ENCODE data around the gene CKMT2.
A peak's percentile ranks its signal among the peaks of the same experiment; 100 is the strongest.
"Not testable (repeated sequence)": the region's sequence is repeated elsewhere in the genome, so short reads cannot be mapped to it uniquely, and the experiment has no call there.

Gene CKMT2

DNA sequence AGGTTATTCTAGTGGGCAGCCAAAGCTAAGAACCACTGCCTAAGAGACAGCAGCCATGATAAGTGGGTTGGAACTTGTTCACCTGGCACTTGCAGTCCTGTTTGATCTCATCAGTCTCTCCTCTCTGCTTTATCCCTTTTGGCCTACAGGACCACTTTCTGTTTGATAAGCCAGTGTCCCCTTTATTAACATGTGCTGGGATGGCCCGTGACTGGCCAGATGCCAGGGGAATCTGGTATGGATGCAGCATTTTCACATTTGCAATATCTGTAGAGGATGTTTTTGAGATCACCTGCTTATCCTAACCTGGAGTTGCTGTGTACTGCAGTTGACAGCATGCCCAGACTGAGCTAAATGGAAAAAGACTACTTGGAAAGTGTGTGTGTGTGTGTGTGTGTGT is 23.6 kb downstream of the CKMT2 start:
- Histone ChIP-seq H3K9ac (ENCODE audit: low read depth, low read length) (no peak overlapping the region), H4K20me1 (ENCODE audit: insufficient read depth, low read length) (no peaks in the 10 kb centered on the region), H3K4me3 (ENCODE audit: low read depth in 1 of 2, low read length in 2 of 2) (no peak overlapping the region), H2AFZ (ENCODE audit: low read depth, low read length) (no peak overlapping the region), H3K27ac (ENCODE audit: low read length) (no peak overlapping the region), H3K9me3 (ENCODE audit: insufficient read depth, low read length, severe bottlenecking) (no peaks in the 10 kb centered on the region), H3K27me3 (ENCODE audit: insufficient read depth, low read length, poor library complexity) (no peaks in the 10 kb centered on the region), H3K4me1 (ENCODE audit: insufficient read depth, low read length) (no peaks in the 10 kb centered on the region), H3K79me2 (ENCODE audit: insufficient read depth, low read length) (peaks cover 9% of the 10 kb centered on the region), H3K36me3 (ENCODE audit: insufficient read depth, low read length) (peaks cover 3% of the 10 kb centered on the region; the same call in 1 of the 2 replicates), H3K4me2 (ENCODE audit: insufficient read depth, low read length) (no peak overlapping the region)
- DNase-seq: no peak
- no peak for ATAC-seq (ENCODE audit: insufficient read depth, low read depth)
- TF ChIP-seq EZH2 (IDR thresholded peaks at IDR 0.05; ENCODE audit: borderline replicate concordance, low read depth, low read length, severe bottlenecking): no peak
- TF ChIP-seq, protein P1, sequence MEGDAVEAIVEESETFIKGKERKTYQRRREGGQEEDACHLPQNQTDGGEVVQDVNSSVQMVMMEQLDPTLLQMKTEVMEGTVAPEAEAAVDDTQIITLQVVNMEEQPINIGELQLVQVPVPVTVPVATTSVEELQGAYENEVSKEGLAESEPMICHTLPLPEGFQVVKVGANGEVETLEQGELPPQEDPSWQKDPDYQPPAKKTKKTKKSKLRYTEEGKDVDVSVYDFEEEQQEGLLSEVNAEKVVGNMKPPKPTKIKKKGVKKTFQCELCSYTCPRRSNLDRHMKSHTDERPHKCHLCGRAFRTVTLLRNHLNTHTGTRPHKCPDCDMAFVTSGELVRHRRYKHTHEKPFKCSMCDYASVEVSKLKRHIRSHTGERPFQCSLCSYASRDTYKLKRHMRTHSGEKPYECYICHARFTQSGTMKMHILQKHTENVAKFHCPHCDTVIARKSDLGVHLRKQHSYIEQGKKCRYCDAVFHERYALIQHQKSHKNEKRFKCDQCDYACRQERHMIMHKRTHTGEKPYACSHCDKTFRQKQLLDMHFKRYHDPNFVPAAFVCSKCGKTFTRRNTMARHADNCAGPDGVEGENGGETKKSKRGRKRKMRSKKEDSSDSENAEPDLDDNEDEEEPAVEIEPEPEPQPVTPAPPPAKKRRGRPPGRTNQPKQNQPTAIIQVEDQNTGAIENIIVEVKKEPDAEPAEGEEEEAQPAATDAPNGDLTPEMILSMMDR (IDR thresholded peaks at IDR 0.05; ENCODE audit: borderline replicate concordance, extremely low read depth, low read length, poor library complexity, severe bottlenecking): no peak

DNA sequence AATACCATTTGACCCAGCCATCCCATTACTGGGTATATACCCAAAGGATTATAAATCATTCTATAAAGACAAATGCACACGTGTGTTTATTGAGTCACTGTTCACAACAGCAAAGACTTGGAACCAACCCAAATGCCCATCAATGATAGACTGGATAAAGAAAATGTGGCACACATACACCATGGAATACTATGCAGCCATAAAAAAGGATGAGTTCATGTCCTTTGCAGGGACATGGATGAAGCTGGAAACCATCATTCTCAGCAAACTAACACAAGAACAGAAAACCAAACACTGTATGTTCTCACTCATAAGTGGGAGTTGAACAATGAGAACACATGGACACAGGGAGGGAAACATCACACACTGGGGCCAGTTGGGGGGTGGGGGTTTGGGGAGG is 29.7 kb downstream of the CKMT2 start:
- not testable (repeated sequence) for H3K27me3 ChIP-seq (ENCODE audit: insufficient read depth, low read length, poor library complexity); DNase-seq; H3K4me2 ChIP-seq (ENCODE audit: insufficient read depth, low read length); H3K9me3 ChIP-seq (ENCODE audit: insufficient read depth, low read length, severe bottlenecking); ATAC-seq (ENCODE audit: insufficient read depth, low read depth); H3K4me3 ChIP-seq (ENCODE audit: low read depth in 1 of 2, low read length in 2 of 2); H2AFZ ChIP-seq (ENCODE audit: low read depth, low read length); H4K20me1 ChIP-seq (ENCODE audit: insufficient read depth, low read length); H3K27ac ChIP-seq (ENCODE audit: low read length); H3K9ac ChIP-seq (ENCODE audit: low read depth, low read length); H3K36me3 ChIP-seq (ENCODE audit: insufficient read depth, low read length); H3K4me1 ChIP-seq (ENCODE audit: insufficient read depth, low read length)
- peaks cover 14% of the 10 kb centered on the region for H3K79me2 ChIP-seq (ENCODE audit: insufficient read depth, low read length)

DNA sequence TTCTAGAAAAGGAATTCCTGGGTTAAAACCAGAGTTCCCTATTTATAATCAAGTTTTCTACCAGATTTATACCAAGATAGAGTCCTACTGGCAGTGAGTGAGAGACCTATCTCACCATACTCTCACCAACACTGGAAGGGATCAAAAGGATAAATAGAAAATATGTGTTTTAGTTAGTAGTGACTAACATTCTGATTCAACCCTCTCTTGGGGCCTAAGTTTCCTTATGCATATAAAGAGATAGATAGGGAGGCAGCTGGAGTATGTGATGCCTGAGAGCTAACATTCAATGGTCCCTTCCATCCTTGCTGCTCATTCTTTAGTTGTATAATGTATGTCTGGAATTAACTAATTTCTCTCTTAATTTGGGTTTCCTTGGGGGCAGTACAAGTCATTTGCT is 32.0 kb downstream of the CKMT2 start:
- Histone ChIP-seq H3K9ac (ENCODE audit: low read depth, low read length) (no peak overlapping the region), H3K4me3 (ENCODE audit: low read depth in 1 of 2, low read length in 2 of 2) (no peak overlapping the region), H3K27me3 (ENCODE audit: insufficient read depth, low read length, poor library complexity) (no peaks in the 10 kb centered on the region), H3K27ac (ENCODE audit: low read length) (no peak overlapping the region), H3K4me1 (ENCODE audit: insufficient read depth, low read length) (peaks cover 14% of the 10 kb centered on the region), H3K4me2 (ENCODE audit: insufficient read depth, low read length) (no peak overlapping the region), H2AFZ (ENCODE audit: low read depth, low read length) (no peak overlapping the region), H3K36me3 (ENCODE audit: insufficient read depth, low read length) (no peaks in the 10 kb centered on the region), H3K9me3 (ENCODE audit: insufficient read depth, low read length, severe bottlenecking) (no peaks in the 10 kb centered on the region), H3K79me2 (ENCODE audit: insufficient read depth, low read length) (peaks cover 20% of the 10 kb centered on the region), H4K20me1 (ENCODE audit: insufficient read depth, low read length) (no peaks in the 10 kb centered on the region)
- ATAC-seq (ENCODE audit: insufficient read depth, low read depth) (no peak), DNase-seq (no peak)
- no peak for TF ChIP-seq EZH2 (IDR thresholded peaks at IDR 0.05; ENCODE audit: borderline replicate concordance, low read depth, low read length, severe bottlenecking)
- TF ChIP-seq, protein P1 (IDR thresholded peaks at IDR 0.05; ENCODE audit: borderline replicate concordance, extremely low read depth, low read length, poor library complexity, severe bottlenecking): no peak

DNA sequence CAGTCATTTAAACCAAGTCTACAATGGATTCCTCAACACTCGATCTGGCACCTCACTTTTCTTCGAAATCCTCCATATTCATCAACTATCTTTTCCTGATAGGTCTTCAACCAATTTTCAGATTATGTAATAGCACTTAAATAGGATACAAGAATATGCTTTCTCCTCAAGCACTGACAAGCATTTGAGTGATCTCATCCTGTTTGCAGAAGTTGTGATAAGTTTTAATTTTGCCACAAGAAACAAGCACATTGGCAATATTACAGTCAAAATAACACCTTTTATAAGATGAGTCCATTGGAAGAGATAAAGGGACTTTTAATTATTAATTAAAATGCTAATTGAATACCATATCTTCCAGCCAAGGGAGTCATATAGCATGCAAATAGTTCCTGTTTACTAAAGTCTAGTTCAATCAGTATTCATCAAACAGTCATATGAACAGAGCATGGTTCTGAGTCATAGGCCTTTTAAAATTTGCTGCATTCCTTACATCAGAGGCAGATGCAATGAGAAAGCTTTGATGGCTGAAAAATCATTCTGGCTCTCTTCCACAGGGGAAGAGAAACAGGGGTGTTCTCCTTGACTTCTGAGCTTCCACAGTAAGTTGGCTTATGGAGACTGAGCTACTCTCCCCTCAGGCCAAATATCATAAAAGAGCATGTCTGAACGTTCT is 35.5 kb downstream of the CKMT2 start:
- DNase-seq (no peak), ATAC-seq (ENCODE audit: insufficient read depth, low read depth) (0 out of 3 replicates have a peak, but pooled peaks have one; percentile 29)
- peaks cover 24% of the 10 kb centered on the region for H3K4me1 ChIP-seq (ENCODE audit: insufficient read depth, low read length)
- no peaks in the 10 kb centered on the region for H4K20me1 ChIP-seq (ENCODE audit: insufficient read depth, low read length)
- no peak overlapping the region for H2AFZ ChIP-seq (ENCODE audit: low read depth, low read length)
- no peak overlapping the region for H3K9ac ChIP-seq (ENCODE audit: low read depth, low read length)
- H3K36me3 ChIP-seq (ENCODE audit: insufficient read depth, low read length): no peaks in the 10 kb centered on the region
- no peak overlapping the region for H3K4me3 ChIP-seq (ENCODE audit: low read depth in 1 of 2, low read length in 2 of 2)
- H3K27me3 ChIP-seq (ENCODE audit: insufficient read depth, low read length, poor library complexity): no peaks in the 10 kb centered on the region
- H3K27ac ChIP-seq (ENCODE audit: low read length): no peak overlapping the region
- H3K9me3 ChIP-seq (ENCODE audit: insufficient read depth, low read length, severe bottlenecking): no peaks in the 10 kb centered on the region
- TF ChIP-seq, protein P1 (IDR thresholded peaks at IDR 0.05; ENCODE audit: borderline replicate concordance, extremely low read depth, low read length, poor library complexity, severe bottlenecking): no peak
- no peak for TF ChIP-seq EZH2 (IDR thresholded peaks at IDR 0.05; ENCODE audit: borderline replicate concordance, low read depth, low read length, severe bottlenecking)
- peaks cover 22% of the 10 kb centered on the region for H3K79me2 ChIP-seq (ENCODE audit: insufficient read depth, low read length)
- H3K4me2 ChIP-seq (ENCODE audit: insufficient read depth, low read length): no peak overlapping the region
